Smooth muscle cell (in vitro differentiated cells): ENCODE data around the gene PSAPL1. TPM values are rescaled to one million over a fixed set of nuclear protein-coding genes. Genes with fewer than 3 reads are reported as not detected.

ENCODE experiments used
- DNase-seq: peaks from one replicate; lab custom pipeline; 2025; ENCODE audit not compliant: unreplicated experiment; lab: John Stamatoyannopoulos, UW
- H2AFZ ChIP-seq: fragments of 200-600 bp; sonication (generic); 2 replicates; pipeline ENCODE4 v1.6.0; 2016; ENCODE audit warnings: antibody characterized with exemption, low read depth, mild to moderate bottlenecking
- H3F3A ChIP-seq: fragments of 200-600 bp; sonication (generic); 2 replicates; pipeline ENCODE4 v1.6.0; 2017; ENCODE audit warnings: antibody characterized with exemption, low read depth
- H3K27ac ChIP-seq: fragments of 200-600 bp; sonication (generic); 2 replicates; pipeline ENCODE4 v1.5.1; 2016; ENCODE audit warnings: low read depth, mild to moderate bottlenecking
- H3K27me3 ChIP-seq: fragments of 200-600 bp; sonication (generic); 2 replicates; pipeline ENCODE4 v1.6.1; 2016; ENCODE audit warnings: low read depth, mild to moderate bottlenecking
- H3K36me3 ChIP-seq: fragments of 200-600 bp; sonication (generic); 2 replicates; pipeline ENCODE4 v1.5.1; 2016; ENCODE audit warnings: low read depth
- H3K4me1 ChIP-seq: fragments of 200-600 bp; sonication (generic); 2 replicates; pipeline ENCODE4 v1.5.1; 2016; ENCODE audit warnings: low read depth
- H3K4me2 ChIP-seq: fragments of 200-600 bp; sonication (generic); 2 replicates; pipeline ENCODE4 v1.6.0; 2016; ENCODE audit warnings: mild to moderate bottlenecking
- H3K4me3 ChIP-seq: fragments of 200-600 bp; sonication (generic); 2 replicates; pipeline ENCODE4 v1.5.1; 2016; ENCODE audit warnings: mild to moderate bottlenecking
- H3K79me2 ChIP-seq: fragments of 200-600 bp; sonication (generic); 2 replicates; pipeline ENCODE4 v1.6.0; 2016; ENCODE audit warnings: low read depth, mild to moderate bottlenecking
- H3K9ac ChIP-seq: fragments of 200-600 bp; sonication (generic); 2 replicates; pipeline ENCODE4 v1.6.0; 2016; ENCODE audit warnings: low read depth
- H3K9me3 ChIP-seq: fragments of 200-600 bp; sonication (generic); replicated peaks from 2 replicates; pipeline ENCODE4 v1.5.1; 2016; ENCODE audit warnings: low read depth
- H4K20me1 ChIP-seq: fragments of 200-600 bp; sonication (generic); 2 replicates; pipeline ENCODE4 v1.6.0; 2016; ENCODE audit warnings: low read depth
- WGBS: methylation state at CpG from one replicate; pipeline ENCODE4 v1.1.7; 2016; ENCODE audit warnings: low lambda C conversion rate; 5-methylcytosine and 5-hydroxymethylcytosine counted together
- polyA plus RNA-seq: library from polyadenylated mRNA; unstranded; fragments of >200 nt; fragmentation: Nextera tagmentation; extraction: Ambion mirVana; gene quantifications from 2 replicates; pipeline ENCODE4 v1.2.1, GENCODE V29; 2016
- total RNA-seq: library from RNA; depleted of rRNA; stranded (reverse); fragments of >200 nt; gene quantifications from 2 replicates; pipeline ENCODE4 v1.2.3, GENCODE V29; 2014
- TF ChIP-seq, protein P1 (sequence below): fragments of 200-600 bp; sonication (generic); IDR thresholded peaks from 2 replicates; pipeline ENCODE4 v1.5.1; 2017; ENCODE audit warnings: borderline replicate concordance, mild to moderate bottlenecking, antibody characterized with exemption; ENCODE audit not compliant: insufficient read depth, poor library complexity, severe bottlenecking

PSAPL1 gene
- total and polyA plus RNA-seq, 2 experiments from 2014 or later, result not detected

DNA sequence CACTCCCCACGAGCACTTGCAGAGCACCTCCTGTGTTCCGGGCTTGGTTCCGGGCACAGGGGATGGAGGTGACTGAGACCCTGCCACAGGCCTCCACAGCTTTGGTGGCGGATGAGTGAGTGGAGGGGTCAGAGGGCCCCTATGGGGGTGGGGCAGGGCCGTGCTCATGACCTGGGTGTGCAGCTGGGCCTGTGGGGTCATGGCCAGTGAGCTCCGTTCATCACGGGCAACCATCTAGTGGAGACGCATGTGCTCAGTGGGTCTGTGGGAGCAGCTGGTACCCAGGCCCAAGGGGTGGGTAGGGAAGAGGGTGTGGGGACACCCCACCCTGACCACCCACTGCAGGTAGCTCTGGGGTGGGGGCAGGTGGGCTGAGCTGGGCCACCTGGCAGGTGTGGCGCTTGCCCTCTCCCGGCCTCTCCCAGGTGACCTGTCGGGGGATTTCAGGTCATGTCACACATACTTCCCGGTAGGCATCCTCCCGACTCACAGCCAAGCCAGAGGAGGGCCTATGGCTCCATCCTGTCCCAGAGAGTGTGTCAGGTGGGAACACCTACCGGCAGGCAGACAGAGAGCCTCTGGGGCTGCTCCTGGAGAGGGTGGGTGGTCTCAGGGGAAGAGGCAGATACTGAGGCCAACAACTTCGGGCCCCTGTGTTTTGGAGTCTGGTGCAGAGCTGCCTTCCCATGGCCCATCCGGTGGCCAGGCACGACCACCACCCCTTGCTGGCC is 3.6 kb downstream of the PSAPL1 start:
- no peak overlapping the region for H2AFZ ChIP-seq
- WGBS, result 86% methylated on average over 17 of the region's 17 CpGs
- H4K20me1 ChIP-seq, result peaks cover 3% of the 10 kb centered on the region

DNA sequence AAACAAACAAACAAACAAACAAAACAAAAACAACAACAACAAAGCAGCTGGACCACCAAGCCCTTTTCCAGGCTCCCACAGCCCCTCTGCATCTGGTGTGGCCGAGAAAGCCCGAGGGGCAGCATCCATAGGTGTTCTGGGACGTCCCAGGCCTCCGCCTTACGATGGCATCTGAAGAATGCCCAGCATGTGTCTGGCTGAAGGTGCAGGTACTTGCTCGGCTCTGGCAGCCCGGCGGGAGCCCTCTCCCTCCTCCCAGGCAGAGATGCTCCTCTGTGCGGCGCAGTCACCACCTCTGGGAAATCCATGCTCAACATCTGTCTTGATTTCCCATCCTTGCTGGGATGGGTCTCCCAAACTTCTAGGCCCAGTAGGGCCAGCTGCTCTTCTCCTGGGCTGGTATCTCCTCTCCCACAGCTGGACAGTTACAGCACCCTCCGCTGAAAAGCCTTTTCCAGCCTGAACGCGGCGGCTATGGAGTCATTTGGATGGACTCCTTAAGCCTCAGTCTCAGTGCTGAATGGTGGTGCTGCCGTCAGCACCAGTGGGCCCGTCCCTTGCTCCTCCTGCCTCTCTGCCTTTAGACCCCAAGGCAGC is 4.3 kb downstream of the PSAPL1 start:
- Histone ChIP-seq H3K9me3 (no peaks in the 10 kb centered on the region), H4K20me1 (peaks cover 3% of the 10 kb centered on the region), H3K79me2 (no peaks in the 10 kb centered on the region), H3K27me3 (no peaks in the 10 kb centered on the region), H2AFZ (no peak overlapping the region), H3K27ac (no peak overlapping the region), H3K36me3 (no peaks in the 10 kb centered on the region), H3F3A (no peaks in the 10 kb centered on the region), H3K4me3 (no peak overlapping the region), H3K9ac (no peak overlapping the region), H3K4me1 (peaks cover 10% of the 10 kb centered on the region), H3K4me2 (no peak overlapping the region)
- 55% methylated on average over 16 of the region's 16 CpGs for WGBS
- DNase-seq, result no peak
- TF ChIP-seq, protein P1, sequence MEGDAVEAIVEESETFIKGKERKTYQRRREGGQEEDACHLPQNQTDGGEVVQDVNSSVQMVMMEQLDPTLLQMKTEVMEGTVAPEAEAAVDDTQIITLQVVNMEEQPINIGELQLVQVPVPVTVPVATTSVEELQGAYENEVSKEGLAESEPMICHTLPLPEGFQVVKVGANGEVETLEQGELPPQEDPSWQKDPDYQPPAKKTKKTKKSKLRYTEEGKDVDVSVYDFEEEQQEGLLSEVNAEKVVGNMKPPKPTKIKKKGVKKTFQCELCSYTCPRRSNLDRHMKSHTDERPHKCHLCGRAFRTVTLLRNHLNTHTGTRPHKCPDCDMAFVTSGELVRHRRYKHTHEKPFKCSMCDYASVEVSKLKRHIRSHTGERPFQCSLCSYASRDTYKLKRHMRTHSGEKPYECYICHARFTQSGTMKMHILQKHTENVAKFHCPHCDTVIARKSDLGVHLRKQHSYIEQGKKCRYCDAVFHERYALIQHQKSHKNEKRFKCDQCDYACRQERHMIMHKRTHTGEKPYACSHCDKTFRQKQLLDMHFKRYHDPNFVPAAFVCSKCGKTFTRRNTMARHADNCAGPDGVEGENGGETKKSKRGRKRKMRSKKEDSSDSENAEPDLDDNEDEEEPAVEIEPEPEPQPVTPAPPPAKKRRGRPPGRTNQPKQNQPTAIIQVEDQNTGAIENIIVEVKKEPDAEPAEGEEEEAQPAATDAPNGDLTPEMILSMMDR, result no peak

More for the DNA sequence above, 3.6 kb downstream of the PSAPL1 start:
- H3K36me3 ChIP-seq, result no peaks in the 10 kb centered on the region
- peaks cover 13% of the 10 kb centered on the region for H3K4me1 ChIP-seq
- H3K9me3 ChIP-seq, result no peaks in the 10 kb centered on the region
- no peaks in the 10 kb centered on the region for H3F3A ChIP-seq
- no peaks in the 10 kb centered on the region for H3K79me2 ChIP-seq
- TF ChIP-seq, protein P1, result no peak
- DNase-seq, result no peak
- no peak overlapping the region for H3K4me3 ChIP-seq
- H3K27ac ChIP-seq, result no peak overlapping the region
- H3K4me2 ChIP-seq, result no peak overlapping the region
- H3K9ac ChIP-seq, result no peak overlapping the region
- H3K27me3 ChIP-seq, result no peaks in the 10 kb centered on the region

DNA sequence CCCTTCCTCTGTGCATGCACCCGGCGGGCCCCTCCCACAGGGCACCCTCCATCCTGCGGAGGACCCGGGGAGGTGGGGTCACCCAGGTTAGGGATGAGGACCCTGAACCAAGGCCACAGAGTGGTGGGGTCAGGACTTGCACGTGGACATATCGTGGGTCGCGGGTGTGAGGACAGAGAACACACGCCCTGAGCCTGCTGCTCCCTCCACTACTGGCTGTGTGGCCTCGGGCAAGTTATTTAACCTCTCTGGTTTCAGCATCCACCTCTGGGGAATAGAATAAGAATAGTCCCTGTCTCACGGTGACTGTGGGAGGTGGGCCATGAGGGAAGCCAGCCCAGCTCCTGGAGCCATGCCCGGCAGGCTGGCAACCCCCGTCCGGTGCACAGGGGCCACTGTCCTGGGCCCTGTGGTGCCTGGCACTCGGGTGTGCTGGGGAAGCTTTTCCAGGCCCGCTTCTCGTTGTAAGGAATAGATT is 5.1 kb downstream of the PSAPL1 start:
- H3K4me2 ChIP-seq, result no peak overlapping the region
- no peaks in the 10 kb centered on the region for H3K79me2 ChIP-seq
- TF ChIP-seq, protein P1, result no peak
- H3K9ac ChIP-seq, result no peak overlapping the region
- H3K4me3 ChIP-seq, result no peak overlapping the region
- no peak for DNase-seq
- H3K27me3 ChIP-seq, result no peaks in the 10 kb centered on the region
- no peaks in the 10 kb centered on the region for H3K9me3 ChIP-seq
- H3K36me3 ChIP-seq, result no peaks in the 10 kb centered on the region
- H3F3A ChIP-seq, result no peaks in the 10 kb centered on the region
- no peak overlapping the region for H2AFZ ChIP-seq
- H3K4me1 ChIP-seq, result peaks cover 10% of the 10 kb centered on the region
- 69% methylated on average over 17 of the region's 17 CpGs for WGBS
- H4K20me1 ChIP-seq, result no peaks in the 10 kb centered on the region
- no peak overlapping the region for H3K27ac ChIP-seq
